VCaP (cell line): ENCODE data around the gene PRPF6.

ENCODE experiments used
- H3K27ac ChIP-seq: fragments of 450-650 bp; 2 replicates; pipeline ENCODE4 v1.5.1; 2017
- TF ChIP-seq, protein P1 (sequence below): fragments of 450-650 bp; conservative IDR thresholded peaks from 2 replicates; pipeline ENCODE4 v1.5.1; 2017; ENCODE audit warnings: mild to moderate bottlenecking, moderate library complexity

PRPF6 gene

GRCh38 chr20:63982937-63983336 is 2.0 kb downstream of the PRPF6 start:
- peak overlapping the region; percentile 100; the same call in 1 of the 2 replicates for H3K27ac ChIP-seq
- TF ChIP-seq, protein P1, sequence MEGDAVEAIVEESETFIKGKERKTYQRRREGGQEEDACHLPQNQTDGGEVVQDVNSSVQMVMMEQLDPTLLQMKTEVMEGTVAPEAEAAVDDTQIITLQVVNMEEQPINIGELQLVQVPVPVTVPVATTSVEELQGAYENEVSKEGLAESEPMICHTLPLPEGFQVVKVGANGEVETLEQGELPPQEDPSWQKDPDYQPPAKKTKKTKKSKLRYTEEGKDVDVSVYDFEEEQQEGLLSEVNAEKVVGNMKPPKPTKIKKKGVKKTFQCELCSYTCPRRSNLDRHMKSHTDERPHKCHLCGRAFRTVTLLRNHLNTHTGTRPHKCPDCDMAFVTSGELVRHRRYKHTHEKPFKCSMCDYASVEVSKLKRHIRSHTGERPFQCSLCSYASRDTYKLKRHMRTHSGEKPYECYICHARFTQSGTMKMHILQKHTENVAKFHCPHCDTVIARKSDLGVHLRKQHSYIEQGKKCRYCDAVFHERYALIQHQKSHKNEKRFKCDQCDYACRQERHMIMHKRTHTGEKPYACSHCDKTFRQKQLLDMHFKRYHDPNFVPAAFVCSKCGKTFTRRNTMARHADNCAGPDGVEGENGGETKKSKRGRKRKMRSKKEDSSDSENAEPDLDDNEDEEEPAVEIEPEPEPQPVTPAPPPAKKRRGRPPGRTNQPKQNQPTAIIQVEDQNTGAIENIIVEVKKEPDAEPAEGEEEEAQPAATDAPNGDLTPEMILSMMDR: no peak

GRCh38 chr20:64000906-64001305 is 20.0 kb downstream of the PRPF6 start:
- peak overlapping the region; percentile 71 for H3K27ac ChIP-seq
- TF ChIP-seq, protein P1: no peak

GRCh38 chr20:64001607-64002011 is 20.7 kb downstream of the PRPF6 start:
- H3K27ac ChIP-seq: peak overlapping the region; percentile 71
- TF ChIP-seq, protein P1: no peak

GRCh38 chr20:64003960-64004725 is 23.2 kb downstream of the PRPF6 start:
- peak overlapping the region; percentile 71; the same call in 1 of the 2 replicates for H3K27ac ChIP-seq

GRCh38 chr20:64005394-64005793 is 24.5 kb downstream of the PRPF6 start:
- TF ChIP-seq, protein P1: no peak
- H3K27ac ChIP-seq: 0 out of 2 replicates have a peak overlapping the region, but pooled peaks have one; percentile 71

More at GRCh38 chr20:64003960-64004725, 23.2 kb downstream of the PRPF6 start:
- TF ChIP-seq, protein P1: no peak

- TF ChIP-seq, protein P1: no peak
- H3K27ac ChIP-seq: no peak overlapping the region
Measured at GRCh38 chr20:64006490-64006889, 25.6 kb downstream of the PRPF6 start.

DNA sequence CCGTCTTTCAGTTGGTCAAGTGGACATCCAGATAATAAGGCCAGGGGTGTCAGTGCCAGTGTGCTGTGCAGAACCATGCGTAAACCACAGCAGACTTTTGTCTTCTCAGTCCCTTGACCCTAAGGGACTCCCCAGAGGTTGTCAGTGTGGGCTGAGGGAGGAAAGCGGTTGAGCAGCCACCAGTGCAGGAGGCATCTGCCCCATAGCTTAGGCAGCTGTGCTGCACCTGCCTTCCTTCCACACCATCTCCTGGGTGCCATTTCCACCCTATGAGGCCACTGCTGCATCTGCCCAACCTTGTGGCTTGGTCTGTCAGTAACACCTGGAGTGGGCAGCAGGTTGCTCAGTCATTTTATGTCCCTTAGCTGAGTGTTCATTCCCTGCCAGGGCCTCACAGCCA is 26.0 kb downstream of the PRPF6 start:
- TF ChIP-seq, protein P1: no peak
- no peak overlapping the region for H3K27ac ChIP-seq
